GM12878 (cell line): Measurements from ENCODE around the gene NCAPH2. TPM values are rescaled to one million over a fixed set of nuclear protein-coding genes. Genes with fewer than 3 reads are reported as not detected.

Experiments
- ATAC-seq: fragments of 200-7000 bp; cut with Tn5 transposase; 3 replicates; pipeline ENCODE4 v1.9.1; 2020; ENCODE audit warnings: mild to moderate bottlenecking, moderate library complexity
- BruUV-seq: library from RNA; stranded (reverse); fragments of 400-500 nt; replicated peaks from 2 replicates; lab custom pipeline; 2021; lab: Mats Ljungman, UMichigan
- CTCF ChIA-PET: fragments of 300-600 bp; sonication (Branson Sonifier 250); formaldehyde crosslinking; extraction: SDS; loops from one replicate; lab custom pipeline; 2021; ENCODE audit warnings: inconsistent platforms; lab: Yijun Ruan, JAX
- POLR2A ChIA-PET: fragments of 350-600 bp; formaldehyde crosslinking; extraction: SDS; loops from one replicate; lab custom pipeline; 2021; ENCODE audit warnings: inconsistent platforms; lab: Charles Lee
- RAD21 ChIA-PET: fragments of 300-600 bp; sonication (Branson Sonifier 250); formaldehyde crosslinking; loops from one replicate; lab custom pipeline; 2023; ENCODE audit warnings: antibody characterized with exemption; ENCODE audit not compliant: unreplicated experiment; lab: Charles Lee
- SMC1A ChIA-PET: fragments of 300-600 bp; sonication (Branson Sonifier 250); formaldehyde crosslinking; loops from one replicate; lab custom pipeline; 2023; ENCODE audit not compliant: unreplicated experiment, uncharacterized antibody; lab: Charles Lee
- DNase-seq: peaks from one replicate; pipeline ENCODE4 v3.0.0-alpha.2; 2011; ENCODE audit warnings: low read depth, low spot score
- FAIRE-seq: peaks from 3 replicates; lab custom pipeline; 2011; peaks lifted over from hg19 to GRCh38; lab: Jason Lieb, UNC
- H2AFZ ChIP-seq: 2 replicates; pipeline ENCODE4 v1.6.0; 2011; ENCODE audit warnings: low read depth, low read length, control low read depth; ENCODE audit not compliant: control insufficient read depth
- H3K27ac ChIP-seq: 2 replicates; pipeline ENCODE4 v1.5.1; 2011; ENCODE audit warnings: control low read depth; ENCODE audit not compliant: control insufficient read depth, insufficient read depth
- H3K27me3 ChIP-seq, 2 experiments: replicated peaks in 1 of 2; 2 replicates each; pipeline versions ENCODE4 v1.6.0 to v1.6.1; 2011; ENCODE audit warnings: low read length in 1 of 2; ENCODE audit not compliant: control insufficient read depth in 2 of 2, insufficient read depth in 2 of 2
- H3K36me3 ChIP-seq, 2 experiments: 2 replicates each; pipeline ENCODE4 v1.5.1; 2011; ENCODE audit warnings: low read length in 1 of 2; ENCODE audit not compliant: control insufficient read depth in 2 of 2, insufficient read depth in 2 of 2
- H3K4me1 ChIP-seq: 2 replicates; pipeline ENCODE4 v1.6.1; 2011; ENCODE audit warnings: mild to moderate bottlenecking, low read length, moderate library complexity, mixed read lengths; ENCODE audit not compliant: control insufficient read depth, insufficient read depth
- H3K4me2 ChIP-seq: 2 replicates; pipeline ENCODE4 v1.6.0; 2011; ENCODE audit warnings: control low read depth; ENCODE audit not compliant: control insufficient read depth, insufficient read depth
- H3K4me3 ChIP-seq: fragments of 200-600 bp; sonication (generic); 2 replicates; pipeline ENCODE4 v1.5.1; 2016
- H3K79me2 ChIP-seq: 2 replicates; pipeline ENCODE4 v1.6.0; 2011; ENCODE audit warnings: low read length; ENCODE audit not compliant: control insufficient read depth, insufficient read depth
- H3K9ac ChIP-seq: 2 replicates; pipeline ENCODE4 v1.8.0; 2011; ENCODE audit warnings: low read length, control low read depth, mixed read lengths; ENCODE audit not compliant: control insufficient read depth, insufficient read depth
- H3K9me3 ChIP-seq: replicated peaks from 3 replicates; pipeline ENCODE4 v1.5.1; 2011; ENCODE audit warnings: mild to moderate bottlenecking, low read length; ENCODE audit not compliant: control insufficient read depth, insufficient read depth
- H4K20me1 ChIP-seq: 2 replicates; pipeline ENCODE4 v1.6.0; 2011; ENCODE audit not compliant: control insufficient read depth, insufficient read depth
- BCL11A ChIP-seq: IDR thresholded peaks from 2 replicates; pipeline ENCODE4 v1.6.1; 2011; ENCODE audit warnings: low read depth, low read length
- E2F8 ChIP-seq: fragments of 450-650 bp; IDR thresholded peaks from 2 replicates; pipeline ENCODE4 v1.6.1; 2018; ENCODE audit warnings: mild to moderate bottlenecking, low read depth, moderate library complexity; ENCODE audit not compliant: partially characterized antibody
- EGR1 ChIP-seq, 2 experiments: IDR thresholded peaks; 1 replicate in 1 of 2; 2 replicates in 1 of 2; pipeline ENCODE4 v1.6.1; 2011 to 2012; ENCODE audit warnings: low read depth in 2 of 2, low read length in 2 of 2, borderline replicate concordance in 1 of 2, mild to moderate bottlenecking in 1 of 2, moderate library complexity in 1 of 2
- HDAC6 ChIP-seq: fragments of 200-600 bp; sonication (generic); IDR thresholded peaks from one replicate; pipeline ENCODE4 v1.8.0; 2017; ENCODE audit warnings: antibody characterized with exemption; ENCODE audit not compliant: unreplicated experiment
- MTA2 ChIP-seq: fragments of 450-650 bp; IDR thresholded peaks from 2 replicates; pipeline ENCODE4 v1.6.1; 2016; ENCODE audit warnings: low read depth, mild to moderate bottlenecking, moderate library complexity
- MYC ChIP-seq: IDR thresholded peaks from 2 replicates; pipeline ENCODE4 v1.6.1; 2011; ENCODE audit warnings: mild to moderate bottlenecking, low read length, moderate library complexity, inconsistent platforms; ENCODE audit not compliant: insufficient read depth, insufficient replicate concordance, insufficient read length, severe bottlenecking
- RBBP5 ChIP-seq: fragments of 200-600 bp; sonication (generic); conservative IDR thresholded peaks from 2 replicates; pipeline ENCODE4 v1.6.1; 2016
- SKIL ChIP-seq: fragments of 450-650 bp; IDR thresholded peaks from 2 replicates; pipeline ENCODE4 v1.6.1; 2017; ENCODE audit warnings: mild to moderate bottlenecking, low read depth, inconsistent platforms; ENCODE audit not compliant: poor library complexity, severe bottlenecking
- TBL1XR1 ChIP-seq: IDR thresholded peaks from 2 replicates; pipeline ENCODE4 v1.6.1; 2012; ENCODE audit warnings: low read depth, low read length, improper control_type of control experiment
- TCF7 ChIP-seq: IDR thresholded peaks from 2 replicates; pipeline ENCODE4 v1.6.1; 2014; ENCODE audit warnings: antibody characterized with exemption, borderline replicate concordance
- YY1 ChIP-seq: IDR thresholded peaks from 2 replicates; pipeline ENCODE4 v1.6.1; 2011; ENCODE audit warnings: low read depth, mild to moderate bottlenecking, low read length
- ZBTB33 ChIP-seq: fragments of 450-650 bp; IDR thresholded peaks from 2 replicates; pipeline ENCODE4 v1.6.1; 2017; ENCODE audit warnings: mild to moderate bottlenecking
- WGBS: methylation state at CpG from one replicate; pipeline ENCODE4 v1.1.6; 2016; ENCODE audit warnings: low lambda C conversion rate; ENCODE audit not compliant: insufficient replicate concordance, insufficient coverage; ENCODE audit errors: missing lambda C conversion rate; 5-methylcytosine and 5-hydroxymethylcytosine counted together
- in situ Hi-C: fragments of 300-500 bp; cut with MboI; formaldehyde crosslinking; loops from 9 replicates; pipeline ENCODE4 v1.14.3; 2018; ENCODE audit warnings: mixed read lengths
- intact Hi-C: fragments of 100-400 bp; cut with micrococcal nuclease; formaldehyde crosslinking; loops from one replicate; pipeline ENCODE4 v1.14.2; 2022; ENCODE audit not compliant: unreplicated experiment
- polyA plus RNA-seq, 11 experiments: library from polyadenylated mRNA; depleted of rRNA in 4 of 11; unstranded in 6 of 11; stranded (reverse) in 5 of 11; fragments of >200 nt; fragmentation: Nextera tagmentation in 4 of 11; fragmentation: Illumina TruSeq in 1 of 11; extraction: Ambion mirVana in 4 of 11; extraction: Trizol in 1 of 11; gene quantifications; 1 replicate in 1 of 11; 2 replicates in 10 of 11; pipeline versions ENCODE4 v1.2.1 to v1.2.3, GENCODE V29; 2011 to 2016; ENCODE audit warnings: inconsistent platforms in 2 of 11, missing spikeins in 2 of 11, low read depth in 1 of 11
- total RNA-seq, 4 experiments: library from RNA; depleted of rRNA in 3 of 4; stranded (reverse); fragments of >200 nt in 3 of 4; fragmentation: Illumina TruSeq in 1 of 4; extraction: Trizol in 1 of 4; gene quantifications; 2 replicates each; pipeline versions ENCODE4 v1.2.1 to v1.2.3, GENCODE V29; 2013 to 2021
- TF ChIP-seq, protein P1 (sequence below): fragments of 450-650 bp; IDR thresholded peaks from 2 replicates; pipeline ENCODE4 v1.6.1; 2016; ENCODE audit warnings: mild to moderate bottlenecking, moderate library complexity, borderline replicate concordance

Gene NCAPH2
- total and polyA plus RNA-seq, 10 of the 15 experiments (the other 5 are each of a cell fraction or from before 2014, with no cell fraction given): 5.0 to 110 (median 59.9) TPM

DNA sequence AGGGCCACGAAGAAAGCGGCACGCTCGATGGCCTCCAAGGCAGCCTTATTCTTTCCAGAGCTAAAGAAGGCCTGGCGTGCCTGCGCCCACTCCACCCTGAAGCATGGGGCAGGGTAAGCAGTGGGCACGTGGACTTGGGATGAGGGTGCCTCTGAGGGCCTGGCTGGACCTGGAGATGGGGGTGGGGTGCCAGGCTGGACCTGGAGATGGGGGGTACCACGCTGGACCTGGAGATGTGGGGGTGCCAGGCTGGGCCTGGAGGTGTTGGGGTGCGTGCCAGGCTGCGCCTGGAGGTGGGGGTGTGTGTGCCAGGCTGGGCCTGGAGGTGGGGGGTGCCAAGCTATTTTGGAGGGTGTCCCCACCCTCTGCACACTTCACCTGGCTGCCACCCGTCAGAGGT, 64.9 kb downstream of the NCAPH2 start:
- Histone ChIP-seq H3K4me1 (peaks cover 7% of the 10 kb centered on the region), H3K27ac (no peak overlapping the region), H3K9me3 (no peaks in the 10 kb centered on the region), H3K27me3 (no peaks in the 10 kb centered on the region), H3K4me3 (no peak overlapping the region), H4K20me1 (no peaks in the 10 kb centered on the region), H3K36me3 (peaks cover 14 to 20% of the 10 kb centered on the region in 2 experiments; a peak in 3 of 4 replicates), H3K79me2 (no peaks in the 10 kb centered on the region), H3K4me2 (no peak overlapping the region), H2AFZ (no peak overlapping the region), H3K9ac (no peak overlapping the region)
- ChIA-PET POLR2A (interaction anchor here (0.6 kb wide), 1 partner anchor 238 kb away, joined by 5 read pairs; no protein-coding TSS in a partner anchor), RAD21 (no interaction called here), CTCF (interaction anchor here (1.2 to 2.1 kb wide), 2 partner anchors 10 to 48 kb away, joined by 4 to 12 read pairs; partner anchors contain the start of gene SYCE3), SMC1A (interaction anchor here (0.9 kb wide), 1 partner anchor 10 kb away, joined by 3 read pairs; the partner anchor contains the start of gene SYCE3)
- FAIRE-seq (no peak), ATAC-seq (no peak), DNase-seq (no peak)
- BruUV-seq: no TSS peak
- WGBS: 94% methylated on average over 11 of the region's 11 CpGs
- in situ Hi-C loops (no loop called here), intact Hi-C loops (no loop called here)
- no peak for TF ChIP-seq HDAC6
- no peak for TF ChIP-seq EGR1 (IDR thresholded peaks at IDR 0.05; ENCODE audit: borderline replicate concordance in 1 of 2, low read depth in 2 of 2, low read length in 2 of 2)
- no peak for TF ChIP-seq YY1
- no peak for TF ChIP-seq TBL1XR1
- no peak for TF ChIP-seq TCF7
- TF ChIP-seq ZBTB33: no peak
- no peak for TF ChIP-seq BCL11A
- no peak for TF ChIP-seq SKIL
- TF ChIP-seq RBBP5: no peak
- no peak for TF ChIP-seq MYC
- no peak for TF ChIP-seq E2F8
- TF ChIP-seq, protein P1, sequence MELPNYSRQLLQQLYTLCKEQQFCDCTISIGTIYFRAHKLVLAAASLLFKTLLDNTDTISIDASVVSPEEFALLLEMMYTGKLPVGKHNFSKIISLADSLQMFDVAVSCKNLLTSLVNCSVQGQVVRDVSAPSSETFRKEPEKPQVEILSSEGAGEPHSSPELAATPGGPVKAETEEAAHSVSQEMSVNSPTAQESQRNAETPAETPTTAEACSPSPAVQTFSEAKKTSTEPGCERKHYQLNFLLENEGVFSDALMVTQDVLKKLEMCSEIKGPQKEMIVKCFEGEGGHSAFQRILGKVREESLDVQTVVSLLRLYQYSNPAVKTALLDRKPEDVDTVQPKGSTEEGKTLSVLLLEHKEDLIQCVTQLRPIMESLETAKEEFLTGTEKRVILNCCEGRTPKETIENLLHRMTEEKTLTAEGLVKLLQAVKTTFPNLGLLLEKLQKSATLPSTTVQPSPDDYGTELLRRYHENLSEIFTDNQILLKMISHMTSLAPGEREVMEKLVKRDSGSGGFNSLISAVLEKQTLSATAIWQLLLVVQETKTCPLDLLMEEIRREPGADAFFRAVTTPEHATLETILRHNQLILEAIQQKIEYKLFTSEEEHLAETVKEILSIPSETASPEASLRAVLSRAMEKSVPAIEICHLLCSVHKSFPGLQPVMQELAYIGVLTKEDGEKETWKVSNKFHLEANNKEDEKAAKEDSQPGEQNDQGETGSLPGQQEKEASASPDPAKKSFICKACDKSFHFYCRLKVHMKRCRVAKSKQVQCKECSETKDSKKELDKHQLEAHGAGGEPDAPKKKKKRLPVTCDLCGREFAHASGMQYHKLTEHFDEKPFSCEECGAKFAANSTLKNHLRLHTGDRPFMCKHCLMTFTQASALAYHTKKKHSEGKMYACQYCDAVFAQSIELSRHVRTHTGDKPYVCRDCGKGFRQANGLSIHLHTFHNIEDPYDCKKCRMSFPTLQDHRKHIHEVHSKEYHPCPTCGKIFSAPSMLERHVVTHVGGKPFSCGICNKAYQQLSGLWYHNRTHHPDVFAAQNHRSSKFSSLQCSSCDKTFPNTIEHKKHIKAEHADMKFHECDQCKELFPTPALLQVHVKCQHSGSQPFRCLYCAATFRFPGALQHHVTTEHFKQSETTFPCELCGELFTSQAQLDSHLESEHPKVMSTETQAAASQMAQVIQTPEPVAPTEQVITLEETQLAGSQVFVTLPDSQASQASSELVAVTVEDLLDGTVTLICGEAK: no peak
- no peak for TF ChIP-seq MTA2
